HG03457 (cell line): ENCODE data around the gene KCNQ1.

Experiments
- ATAC-seq: cut with Tn5 transposase; IDR thresholded peaks from one replicate; pipeline ENCODE4 v1.9.1; 2021; ENCODE audit warnings: moderate number of reproducible peaks; ENCODE audit not compliant: unreplicated experiment

Gene KCNQ1

GRCh38 chr11:2886191-2886894 lies 441.5 kb downstream of the KCNQ1 start:
- ATAC-seq, result no peak

DNA sequence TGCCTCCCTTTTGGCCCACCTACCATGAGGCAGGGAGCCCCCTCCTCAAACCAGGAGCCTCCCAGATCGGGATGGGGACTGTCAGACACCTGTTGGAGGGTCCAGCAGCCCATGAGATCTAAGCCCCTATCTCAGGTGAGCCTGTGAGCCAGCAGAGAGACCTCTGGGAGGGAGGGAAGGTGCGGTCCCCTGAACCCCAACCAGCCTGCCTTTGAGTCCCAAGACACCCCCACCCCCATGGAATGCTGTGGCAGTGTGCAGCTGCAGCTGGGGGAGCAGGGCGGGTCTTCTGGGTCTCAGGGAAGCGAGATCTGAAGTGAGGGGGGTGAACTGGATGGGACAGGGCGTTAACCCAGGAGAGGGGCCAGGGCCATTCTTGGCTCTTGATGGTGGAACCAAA lies 442.1 kb downstream of the KCNQ1 start:
- no peak for ATAC-seq

- ATAC-seq, result no peak
Observed at GRCh38 chr11:2887515-2888195, 442.8 kb downstream of the KCNQ1 start.

GRCh38 chr11:2888266-2888968 lies 443.6 kb downstream of the KCNQ1 start:
- no peak for ATAC-seq

- no peak for ATAC-seq
Observed at GRCh38 chr11:2889362-2890273, 444.8 kb downstream of the KCNQ1 start.

- no peak for ATAC-seq
Observed at GRCh38 chr11:2890466-2891294, 445.9 kb downstream of the KCNQ1 start.

GRCh38 chr11:2891326-2892214 lies 446.8 kb downstream of the KCNQ1 start:
- no peak for ATAC-seq

DNA sequence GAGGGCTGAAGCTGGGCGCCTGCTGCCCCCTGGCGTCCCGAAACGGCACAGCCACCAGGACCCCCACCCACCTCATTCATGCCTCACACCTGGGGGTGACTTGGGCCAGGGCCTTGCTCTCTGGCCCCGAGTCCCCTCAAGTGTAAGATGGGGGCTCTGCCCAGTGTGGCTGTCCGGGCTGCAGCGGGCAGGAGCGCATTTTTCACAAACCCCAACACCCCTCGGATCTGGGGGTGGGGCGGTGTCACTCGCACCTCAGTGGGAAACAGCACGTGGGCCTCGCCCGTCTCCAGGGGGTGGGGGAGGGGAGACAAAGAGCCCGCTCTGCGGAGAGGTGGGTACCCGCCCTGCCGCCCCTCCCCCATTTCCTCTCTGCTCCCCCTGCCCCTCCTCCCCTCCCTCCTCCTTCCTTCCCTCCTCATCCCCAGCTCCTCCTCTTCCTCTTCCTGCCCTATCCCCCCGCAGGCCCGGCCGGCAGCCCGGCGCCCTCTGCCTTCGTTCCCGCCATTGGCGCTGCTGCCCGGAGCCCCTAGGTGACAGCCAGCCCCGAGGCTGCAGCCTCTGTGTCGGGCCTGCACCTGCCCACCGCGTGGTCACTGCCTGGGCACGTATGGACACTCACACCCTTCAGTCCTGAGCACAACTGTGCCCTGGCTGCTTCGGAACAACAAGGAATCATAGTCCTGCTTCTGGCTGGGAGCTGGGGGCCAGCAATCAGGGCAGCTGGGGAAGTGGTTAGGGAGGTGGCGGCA lies 447.6 kb downstream of the KCNQ1 start:
- ATAC-seq, result no peak

DNA sequence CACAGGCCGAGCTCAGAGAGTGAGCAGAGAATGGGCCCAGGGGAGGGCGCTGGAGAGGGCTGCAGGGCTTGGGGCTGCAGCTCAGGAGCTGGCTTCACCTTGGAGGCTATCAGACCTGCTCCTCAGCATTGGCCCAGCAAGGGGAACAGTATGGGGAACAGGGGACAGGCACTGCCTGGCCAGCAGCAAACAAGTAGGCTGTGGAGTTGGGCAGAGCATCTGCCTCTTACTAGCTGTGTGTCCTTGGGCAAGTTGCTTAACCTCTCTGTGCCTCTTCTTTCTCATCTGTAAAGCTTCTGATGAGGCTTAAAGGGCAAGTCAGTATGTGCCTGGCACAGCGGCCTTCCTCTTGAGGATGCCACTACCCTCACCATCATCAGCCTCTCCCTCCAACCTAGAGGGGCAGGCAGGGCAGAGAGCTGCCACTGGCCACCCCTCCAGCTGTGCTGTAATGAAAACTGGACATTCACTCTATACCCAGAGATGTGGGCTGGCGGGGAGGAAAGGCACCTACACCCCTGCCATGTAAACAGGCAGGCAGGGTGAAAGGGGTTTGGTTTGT lies 448.2 kb downstream of the KCNQ1 start:
- no peak for ATAC-seq

GRCh38 chr11:2893935-2894334 lies 449.1 kb downstream of the KCNQ1 start:
- no peak for ATAC-seq

GRCh38 chr11:2896047-2896446 lies 451.2 kb downstream of the KCNQ1 start:
- ATAC-seq, result no peak

DNA sequence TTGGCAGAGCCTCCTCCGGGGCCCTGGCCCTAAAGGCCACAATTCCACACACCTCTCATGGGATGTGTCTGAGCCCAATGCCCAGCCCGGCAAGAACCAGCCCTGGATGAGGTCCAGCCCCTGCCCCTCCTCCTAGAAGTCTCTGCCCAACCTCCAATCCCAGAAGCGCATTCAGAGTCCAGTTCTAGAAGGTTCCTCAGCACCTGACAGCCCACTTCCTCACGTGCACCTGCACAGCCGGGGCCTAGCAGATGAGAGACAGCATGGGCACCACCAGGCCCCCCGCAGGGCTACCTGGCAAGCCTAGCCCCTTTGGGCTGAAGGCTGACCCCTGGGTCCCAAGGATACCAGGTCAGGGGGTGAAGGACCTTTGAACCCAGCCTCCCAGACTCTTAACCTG lies 452.2 kb downstream of the KCNQ1 start:
- no peak for ATAC-seq

- no peak for ATAC-seq
Observed at GRCh38 chr11:2898366-2899079, 453.7 kb downstream of the KCNQ1 start.
